ENCODE measurements around the gene DENND4A. TPM values are rescaled to one million over a fixed set of nuclear protein-coding genes. Genes with fewer than 3 reads are reported as not detected.

DENND4A gene
- total RNA-seq, 4 donors from 2014 or later: 20.3 to 42.3 (median 33.7) TPM

GRCh38 chr15:65833501-65834205 is 41.6 kb upstream of the DENND4A start:
- no peak for TF ChIP-seq EP300 (IDR thresholded peaks at IDR 0.05)
- no peak for TF ChIP-seq POLR2A (IDR thresholded peaks at IDR 0.05)
- H3K9me3 ChIP-seq: no peaks in the 10 kb centered on the region
- H3K4me1 ChIP-seq: peaks cover 0 to 26% (median 14%) of the 10 kb centered on the region in 3 donors
- no peaks in the 10 kb centered on the region for H3K36me3 ChIP-seq
- 67 to 70% methylated on average over 1 to 4 of the region's 4 CpGs for WGBS, 2 donors (ENCODE audit: low coverage in 1 of 2)
- no peak for ATAC-seq
- H3K27ac ChIP-seq: peak overlapping the region; percentile 74 to 84 (median 76)
- no peaks in the 10 kb centered on the region for H3K27me3 ChIP-seq
- no peak overlapping the region for H3K4me3 ChIP-seq

- peak; percentile 95 for ATAC-seq
- Histone ChIP-seq H3K9me3 (no peaks in the 10 kb centered on the region), H3K27me3 (no peaks in the 10 kb centered on the region), H3K27ac (peak overlapping the region; percentile 74 to 84 (median 76)), H3K4me1 (peaks cover 0 to 26% (median 14%) of the 10 kb centered on the region in 3 donors), H3K36me3 (no peaks in the 10 kb centered on the region), H3K4me3 (peak overlapping the region in 1 of 2 donors; percentile 30)
- WGBS, 2 donors (ENCODE audit: low coverage in 1 of 2): 31 to 50% methylated on average over 1 to 4 of the region's 8 CpGs
- TF ChIP-seq CTCF (IDR thresholded peaks at IDR 0.05) (no peak), POLR2AphosphoS5 (IDR thresholded peaks at IDR 0.05) (no peak), POLR2A (IDR thresholded peaks at IDR 0.05) (no peak), EP300 (IDR thresholded peaks at IDR 0.05) (no peak)
These were observed 40.7 kb upstream of the DENND4A start for GRCh38 chr15:65832549-65833364.

GRCh38 chr15:65829130-65829764 is 37.2 kb upstream of the DENND4A start:
- no peaks in the 10 kb centered on the region for H3K27me3 ChIP-seq
- peaks cover 0 to 25% (median 14%) of the 10 kb centered on the region in 3 donors for H3K4me1 ChIP-seq
- H3K27ac ChIP-seq: no peak overlapping the region
- WGBS, 2 donors (ENCODE audit: low coverage in 1 of 2): 60 to 63% methylated on average over 6 to 7 of the region's 7 CpGs
- no peaks in the 10 kb centered on the region for H3K36me3 ChIP-seq
- H3K4me3 ChIP-seq: no peak overlapping the region
- no peak for ATAC-seq
- no peak for TF ChIP-seq POLR2AphosphoS5 (IDR thresholded peaks at IDR 0.05)
- peak in 3 of 4 experiments; percentile 40 to 50 (median 44) for TF ChIP-seq CTCF (IDR thresholded peaks at IDR 0.05)
- no peaks in the 10 kb centered on the region for H3K9me3 ChIP-seq

- WGBS, 2 donors (ENCODE audit: low coverage in 1 of 2): 95 to 100% methylated on average over 2 of the region's 2 CpGs
- H3K4me1 ChIP-seq: peaks cover 0 to 24% (median 9%) of the 10 kb centered on the region in 3 donors
- no peaks in the 10 kb centered on the region for H3K9me3 ChIP-seq
- H3K4me3 ChIP-seq: no peak overlapping the region
- no peak for ATAC-seq
- no peaks in the 10 kb centered on the region for H3K27me3 ChIP-seq
- H3K27ac ChIP-seq: no peak overlapping the region
- no peaks in the 10 kb centered on the region for H3K36me3 ChIP-seq
- TF ChIP-seq POLR2AphosphoS5 (IDR thresholded peaks at IDR 0.05) (no peak), POLR2A (IDR thresholded peaks at IDR 0.05) (no peak), EP300 (IDR thresholded peaks at IDR 0.05) (no peak), CTCF (IDR thresholded peaks at IDR 0.05) (no peak)
These were observed 36.5 kb upstream of the DENND4A start for GRCh38 chr15:65828585-65828984.

DNA sequence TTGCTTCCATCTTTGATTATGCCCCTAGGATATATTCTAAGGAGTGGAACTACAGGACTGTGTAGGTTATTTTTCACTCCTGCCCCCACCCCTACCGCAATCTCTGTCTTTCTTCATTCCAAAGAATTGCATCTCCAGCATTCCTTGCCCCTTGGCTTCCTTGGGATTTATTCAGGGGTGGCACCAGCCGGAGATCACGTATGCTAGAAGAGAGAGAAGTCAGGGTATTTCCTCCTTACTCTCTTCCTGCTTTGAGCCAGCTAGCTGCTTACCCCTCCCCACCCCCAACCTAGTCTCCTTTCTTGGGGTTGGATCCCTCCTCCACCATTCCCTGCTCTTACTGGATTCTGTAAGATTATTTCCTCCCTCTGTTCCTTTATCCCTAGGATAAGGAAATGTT is 35.0 kb upstream of the DENND4A start:
- H3K36me3 ChIP-seq: no peaks in the 10 kb centered on the region
- no peaks in the 10 kb centered on the region for H3K27me3 ChIP-seq
- no peak overlapping the region for H3K27ac ChIP-seq
- no peak overlapping the region for H3K4me3 ChIP-seq
- 69 to 79% methylated on average over 3 of the region's 3 CpGs for whole genome bisulfite sequencing, 2 donors (ENCODE audit: low coverage in 1 of 2)
- no peaks in the 10 kb centered on the region for H3K9me3 ChIP-seq
- no peak for ATAC-seq
- peaks cover 0 to 10% (median 0%) of the 10 kb centered on the region in 3 donors for H3K4me1 ChIP-seq
- TF ChIP-seq CTCF (IDR thresholded peaks at IDR 0.05) (no peak), POLR2A (IDR thresholded peaks at IDR 0.05) (no peak), POLR2AphosphoS5 (IDR thresholded peaks at IDR 0.05) (no peak), EP300 (IDR thresholded peaks at IDR 0.05) (no peak)

All from gastroesophageal sphincter (tissue), 4 donors.